Measurements from ENCODE around the gene HMOX2.

The HMOX2 gene, protein sequence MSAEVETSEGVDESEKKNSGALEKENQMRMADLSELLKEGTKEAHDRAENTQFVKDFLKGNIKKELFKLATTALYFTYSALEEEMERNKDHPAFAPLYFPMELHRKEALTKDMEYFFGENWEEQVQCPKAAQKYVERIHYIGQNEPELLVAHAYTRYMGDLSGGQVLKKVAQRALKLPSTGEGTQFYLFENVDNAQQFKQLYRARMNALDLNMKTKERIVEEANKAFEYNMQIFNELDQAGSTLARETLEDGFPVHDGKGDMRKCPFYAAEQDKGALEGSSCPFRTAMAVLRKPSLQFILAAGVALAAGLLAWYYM

DNA sequence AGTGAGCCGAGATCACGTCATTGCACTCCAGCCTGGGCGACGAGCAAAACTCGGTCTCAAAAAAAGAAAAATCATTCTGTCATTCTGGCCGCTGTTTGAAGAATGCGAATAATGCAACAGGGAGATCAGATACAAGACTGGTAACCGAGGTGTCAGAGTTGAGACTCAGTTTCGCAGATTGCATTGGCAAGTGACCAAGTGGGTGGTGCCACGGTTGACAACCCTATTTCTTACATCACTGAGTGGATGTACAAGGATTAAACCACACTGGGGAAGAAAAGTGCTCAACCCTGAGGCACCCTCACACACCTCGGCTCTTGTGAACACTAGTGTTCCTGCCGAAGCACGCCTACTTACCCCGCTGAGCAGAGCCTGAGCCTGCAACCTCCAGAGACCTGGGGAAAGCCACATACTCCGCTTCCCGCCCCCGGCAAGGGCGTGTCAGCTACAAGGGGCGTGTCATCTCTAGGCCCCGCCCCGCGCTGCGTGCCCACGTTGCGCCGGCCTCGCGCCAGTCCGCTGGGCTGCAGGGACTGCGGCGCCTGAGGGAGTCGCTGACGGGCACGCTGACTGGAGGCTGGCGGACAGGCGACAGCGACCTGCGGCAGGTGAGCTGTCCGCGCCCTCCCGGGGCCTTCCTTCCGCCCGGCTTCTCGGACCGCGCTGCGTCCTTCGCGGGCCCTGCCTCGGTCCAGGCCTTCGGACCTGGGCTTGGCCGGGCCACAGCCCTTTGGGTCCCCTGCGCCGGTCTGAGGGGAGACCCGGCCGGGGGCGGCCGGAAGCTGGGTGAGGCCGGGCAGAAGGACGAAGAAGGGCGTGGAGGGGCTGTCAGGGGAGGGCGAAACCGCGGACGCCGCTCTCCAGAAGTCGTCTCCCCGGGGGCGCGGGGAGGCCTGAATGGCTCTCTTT, at the start of gene HMOX2:
Gene HMOX2 (plus strand): TSS at position 519 of the 909 bp plus-strand sequence. CDS start 29,127 bp downstream, outside the sequence.
- peak; percentile 67 for DNase-seq (ENCODE audit: low read depth, low spot score)
- H3K27ac ChIP-seq: peak within 1 kb of the TSS; percentile 92

DNA sequence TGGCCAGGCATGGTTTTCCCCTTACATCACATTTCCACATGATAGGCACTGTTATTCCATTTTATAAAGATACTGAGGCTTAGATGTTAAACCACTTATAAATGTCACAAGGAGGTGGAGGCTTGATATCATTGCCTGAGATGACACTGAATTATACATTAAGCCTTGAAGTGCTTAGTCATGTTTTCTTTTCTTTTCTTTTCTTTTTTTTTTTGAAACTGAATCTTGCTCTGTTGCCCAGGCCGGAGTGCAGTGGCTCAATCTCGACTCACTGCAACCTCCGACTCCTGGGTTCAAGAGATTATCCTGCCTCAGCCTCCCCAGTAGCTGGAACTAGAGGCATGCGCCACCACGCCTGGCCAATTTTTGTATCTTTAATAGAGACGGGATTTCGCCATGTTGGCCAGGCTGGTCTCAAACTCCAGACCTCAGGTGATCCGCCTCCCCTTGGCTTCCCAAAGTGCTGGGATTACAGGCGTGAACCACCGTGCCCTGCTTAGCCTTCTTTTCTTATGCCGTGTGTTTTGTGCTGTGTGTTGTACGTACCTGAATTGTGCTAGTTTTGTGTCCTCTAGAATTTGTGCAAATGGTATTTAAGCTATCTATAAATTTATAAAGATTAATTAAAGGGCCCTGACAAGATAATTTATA, 49.4 kb upstream of the HMOX2 start:
- DNase-seq (ENCODE audit: low read depth, low spot score): no peak
- peak overlapping the region; percentile 91 for H3K27ac ChIP-seq

DNA sequence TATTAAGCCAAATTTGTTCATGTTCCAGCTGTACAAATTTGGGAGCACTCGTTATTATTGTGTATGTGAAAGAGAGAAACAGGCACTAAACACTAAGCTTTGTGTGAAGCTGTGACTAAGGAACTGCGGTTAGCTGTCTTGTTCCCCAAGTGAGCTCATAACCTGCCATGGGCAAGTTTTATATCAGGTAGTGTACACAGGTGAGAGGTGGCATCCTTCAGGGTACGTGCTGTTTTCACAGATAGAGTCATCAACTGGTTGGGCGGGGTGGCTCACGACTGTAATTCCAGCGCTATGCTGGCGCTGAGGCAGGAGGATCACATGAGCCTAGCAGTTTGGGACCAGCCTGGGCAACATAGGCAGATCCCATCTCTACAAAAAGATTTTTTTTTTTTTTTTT, 47.7 kb upstream of the HMOX2 start:
- peak; percentile 50 for DNase-seq (ENCODE audit: low read depth, low spot score)

DNA sequence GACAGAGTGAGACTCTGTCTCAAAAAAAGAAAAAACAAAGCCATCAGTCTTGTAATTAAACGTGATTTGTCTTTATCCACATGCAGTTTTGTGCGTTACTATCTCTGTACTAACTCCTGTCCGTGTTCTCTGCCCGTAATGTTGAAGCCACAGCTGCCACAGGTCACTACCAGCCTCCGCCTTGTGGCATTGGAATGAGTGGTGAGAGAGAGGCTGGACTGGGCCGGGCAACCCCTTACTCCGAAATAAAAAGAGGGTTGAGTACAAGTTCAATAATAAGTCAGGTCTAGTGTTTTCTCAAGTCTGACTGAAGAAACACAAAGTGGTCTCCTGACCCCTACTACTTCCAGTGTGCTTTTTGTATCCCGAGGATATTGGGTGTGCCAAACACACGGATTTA, 45.2 kb upstream of the HMOX2 start:
- no peak overlapping the region for H3K27ac ChIP-seq
- DNase-seq (ENCODE audit: low read depth, low spot score): no peak

More for the DNA sequence above, 47.7 kb upstream of the HMOX2 start:
- H3K27ac ChIP-seq: peak overlapping the region; percentile 43

DNA sequence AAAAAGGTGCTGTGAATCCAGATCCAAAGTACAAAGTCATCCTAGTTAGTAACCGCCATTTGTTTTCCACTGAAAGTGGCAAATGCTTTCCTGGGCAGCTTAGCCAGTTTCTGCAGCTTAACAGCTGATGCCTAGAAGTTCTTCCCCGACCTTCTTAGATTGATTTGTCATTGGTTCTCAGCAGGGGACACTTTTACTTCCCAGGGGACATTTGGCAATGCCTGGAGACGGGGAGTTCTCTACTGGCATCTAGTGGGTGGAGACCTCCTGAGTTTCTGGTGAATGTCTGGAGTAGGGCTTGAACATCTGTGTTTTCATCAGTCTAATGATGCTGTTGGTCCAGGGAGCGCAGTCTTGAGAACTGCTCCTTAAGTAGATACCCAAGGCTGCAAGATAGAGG, 43.0 kb upstream of the HMOX2 start:
- no peak overlapping the region for H3K27ac ChIP-seq
- DNase-seq (ENCODE audit: low read depth, low spot score): no peak

DNA sequence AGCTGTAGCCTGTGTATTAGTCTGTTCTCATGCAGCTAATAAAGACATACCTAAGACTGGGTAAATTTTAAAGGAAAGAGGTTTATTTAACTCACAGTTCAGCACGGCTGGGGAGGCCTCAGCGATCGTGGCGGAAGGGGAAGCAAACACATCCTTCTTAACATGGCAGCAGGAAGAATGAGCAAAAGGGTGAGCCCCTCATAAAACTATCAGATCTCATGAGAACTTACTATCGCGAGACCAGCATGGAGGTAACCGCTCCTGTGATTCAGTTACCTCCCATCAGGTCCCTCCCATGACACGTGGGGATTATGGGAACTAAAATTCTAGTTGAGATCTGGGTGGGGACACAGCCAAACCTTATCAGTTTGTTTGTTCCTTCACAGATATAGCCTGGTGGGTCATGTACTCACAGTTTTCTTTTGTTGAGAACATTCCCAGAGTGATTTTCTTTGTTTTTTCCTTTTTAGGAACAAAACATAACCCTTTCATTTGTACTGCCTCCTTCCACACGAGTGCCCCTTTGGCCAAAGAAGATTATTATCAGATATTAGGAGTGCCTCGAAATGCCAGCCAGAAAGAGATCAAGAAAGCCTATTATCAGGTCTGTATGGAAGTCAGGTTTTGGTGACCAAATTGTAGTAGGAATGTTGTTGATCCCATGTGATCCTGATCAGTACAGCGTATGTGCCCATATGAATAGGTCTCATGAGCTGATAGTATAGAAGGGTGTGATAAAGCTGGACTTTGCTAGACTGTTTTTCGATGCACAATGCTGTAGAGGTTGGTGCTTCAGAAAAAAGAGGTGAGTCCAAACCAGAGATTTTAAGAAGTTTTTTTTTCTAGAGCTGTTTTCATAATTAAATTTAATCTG, 42.0 kb upstream of the HMOX2 start:
- no peak for DNase-seq (ENCODE audit: low read depth, low spot score)
- no peak overlapping the region for H3K27ac ChIP-seq

DNA sequence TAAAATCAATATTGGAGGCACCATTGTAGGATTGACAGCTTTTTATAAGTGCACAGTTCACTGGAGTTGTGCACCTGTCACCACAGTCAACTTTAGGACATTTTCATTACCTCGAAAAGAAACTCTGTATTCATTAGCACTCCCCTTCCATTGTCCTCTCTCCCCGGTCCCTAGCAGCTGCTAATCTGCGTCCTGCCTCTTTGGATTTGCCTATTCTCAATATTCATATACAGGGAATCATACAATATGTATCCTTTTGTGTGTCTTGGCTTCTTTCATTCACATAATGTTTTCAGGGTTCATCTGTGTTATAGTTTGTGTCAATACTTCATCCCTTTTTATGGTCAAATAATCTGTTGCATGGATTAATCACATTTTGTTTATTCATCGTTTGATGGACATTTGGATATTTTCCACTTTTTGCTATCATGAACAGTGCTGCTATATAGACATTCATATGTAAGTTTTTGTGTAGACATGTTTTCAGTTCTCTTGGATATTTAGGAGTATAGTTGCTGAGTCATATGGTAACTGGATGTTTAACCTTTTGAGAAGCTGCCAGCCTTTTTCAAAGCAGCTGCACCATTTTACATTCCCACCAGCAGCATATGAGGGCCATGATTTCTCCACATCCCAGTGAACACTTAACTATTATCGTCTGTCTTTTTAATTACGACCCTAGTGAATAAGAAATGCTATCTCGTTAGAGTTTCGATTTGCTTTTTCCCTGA, 40.7 kb upstream of the HMOX2 start:
- no peak for DNase-seq (ENCODE audit: low read depth, low spot score)
- no peak overlapping the region for H3K27ac ChIP-seq

DNA sequence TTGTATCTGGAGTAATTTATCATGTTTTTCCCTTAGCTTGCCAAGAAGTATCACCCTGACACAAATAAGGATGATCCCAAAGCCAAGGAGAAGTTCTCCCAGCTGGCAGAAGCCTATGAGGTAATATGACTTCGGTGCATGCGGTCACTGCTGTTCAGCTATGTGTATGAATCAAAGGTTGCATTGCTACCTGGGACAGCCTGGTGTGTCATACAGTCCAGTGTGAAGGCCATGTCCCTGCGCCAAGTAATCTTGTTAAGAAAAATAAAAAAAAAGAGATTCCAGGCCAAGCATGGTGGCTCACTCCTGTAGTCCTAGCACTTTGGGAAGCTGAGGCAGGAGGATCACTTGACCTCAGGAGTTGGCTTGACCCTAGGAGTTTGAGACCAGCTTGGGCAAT, 38.8 kb upstream of the HMOX2 start:
- H3K27ac ChIP-seq: no peak overlapping the region
- DNase-seq (ENCODE audit: low read depth, low spot score): no peak

DNA sequence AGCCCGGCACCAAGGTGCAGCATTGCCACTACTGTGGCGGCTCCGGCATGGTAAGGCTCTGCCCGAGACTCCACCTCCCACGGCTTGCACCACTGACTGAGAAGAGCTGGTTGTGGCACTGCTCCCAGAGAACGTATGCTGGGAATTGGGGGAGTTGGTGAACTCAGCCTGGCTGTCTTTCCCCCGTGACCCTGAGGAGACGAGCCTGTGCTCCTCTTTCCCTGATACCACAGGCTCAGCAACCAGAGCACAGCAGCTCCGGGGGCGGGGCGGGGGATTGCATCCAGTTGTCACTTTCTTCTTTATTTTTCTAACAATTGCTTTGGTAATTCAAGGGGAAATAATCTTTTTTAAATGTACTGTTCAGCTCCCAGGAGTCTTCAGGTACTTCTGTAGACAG, 33.8 kb upstream of the HMOX2 start:
- no peak for DNase-seq (ENCODE audit: low read depth, low spot score)
- no peak overlapping the region for H3K27ac ChIP-seq

DNA sequence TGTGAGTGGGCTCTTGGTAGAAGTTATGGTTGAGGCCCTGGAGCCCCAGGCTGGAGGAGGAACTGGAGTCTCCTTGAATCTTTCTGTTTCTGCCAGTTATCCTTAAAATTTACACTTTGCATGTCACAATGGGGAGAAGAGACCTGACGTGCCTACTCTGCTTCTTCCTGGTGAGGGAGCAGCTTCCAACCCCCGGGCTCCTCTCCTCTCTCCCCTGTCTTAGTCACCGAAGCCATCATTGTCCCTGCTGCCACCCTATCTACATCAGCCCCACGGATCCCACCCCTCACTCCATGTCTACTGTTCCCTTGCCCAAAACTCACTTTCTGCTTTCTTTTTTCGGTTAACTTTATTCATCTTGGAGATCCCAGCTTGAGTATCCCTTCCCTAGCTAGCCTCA, 32.9 kb upstream of the HMOX2 start:
- no peak for DNase-seq (ENCODE audit: low read depth, low spot score)
- no peak overlapping the region for H3K27ac ChIP-seq

DNA sequence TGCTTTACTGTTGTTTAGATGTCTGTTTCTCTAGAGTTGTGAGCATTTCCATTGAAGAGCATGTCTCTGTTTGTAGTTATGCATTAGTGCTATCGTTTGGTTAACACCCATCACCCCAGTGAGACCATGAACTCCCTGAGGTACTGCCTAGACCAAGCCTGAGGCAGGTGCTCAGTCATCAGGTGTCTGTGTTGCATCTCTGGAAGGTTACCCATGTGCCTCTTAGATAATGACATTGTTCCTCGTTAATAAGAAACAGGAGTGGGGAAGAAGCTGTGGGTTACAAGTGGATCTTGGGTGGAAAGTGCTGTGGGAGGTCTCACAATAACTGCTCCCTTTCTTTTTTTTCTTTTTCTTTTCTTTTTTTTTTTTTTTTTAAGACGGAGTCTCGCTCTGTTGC, 32.2 kb upstream of the HMOX2 start:
- DNase-seq (ENCODE audit: low read depth, low spot score): no peak
- H3K27ac ChIP-seq: no peak overlapping the region

DNA sequence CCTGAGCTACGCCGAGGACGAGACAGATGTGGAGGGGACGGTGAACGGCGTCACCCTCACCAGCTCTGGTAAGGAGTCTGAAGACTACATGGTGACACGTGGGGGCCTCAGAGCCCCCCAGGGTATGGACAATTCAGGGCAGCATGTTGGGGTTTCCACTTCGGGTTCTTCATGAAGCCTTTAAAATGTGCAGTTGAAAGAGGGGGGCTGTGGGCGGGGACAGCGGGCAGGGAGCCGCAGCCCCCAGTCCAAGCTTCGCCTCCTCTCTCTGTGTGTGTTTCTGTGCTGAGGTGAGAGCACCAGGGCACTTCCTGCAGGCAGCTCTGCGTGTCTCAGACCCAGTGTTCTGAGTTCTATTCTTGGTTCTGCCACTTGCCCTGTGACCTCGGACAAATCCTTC, 25.8 kb upstream of the HMOX2 start:
- no peak overlapping the region for H3K27ac ChIP-seq
- no peak for DNase-seq (ENCODE audit: low read depth, low spot score)

DNA sequence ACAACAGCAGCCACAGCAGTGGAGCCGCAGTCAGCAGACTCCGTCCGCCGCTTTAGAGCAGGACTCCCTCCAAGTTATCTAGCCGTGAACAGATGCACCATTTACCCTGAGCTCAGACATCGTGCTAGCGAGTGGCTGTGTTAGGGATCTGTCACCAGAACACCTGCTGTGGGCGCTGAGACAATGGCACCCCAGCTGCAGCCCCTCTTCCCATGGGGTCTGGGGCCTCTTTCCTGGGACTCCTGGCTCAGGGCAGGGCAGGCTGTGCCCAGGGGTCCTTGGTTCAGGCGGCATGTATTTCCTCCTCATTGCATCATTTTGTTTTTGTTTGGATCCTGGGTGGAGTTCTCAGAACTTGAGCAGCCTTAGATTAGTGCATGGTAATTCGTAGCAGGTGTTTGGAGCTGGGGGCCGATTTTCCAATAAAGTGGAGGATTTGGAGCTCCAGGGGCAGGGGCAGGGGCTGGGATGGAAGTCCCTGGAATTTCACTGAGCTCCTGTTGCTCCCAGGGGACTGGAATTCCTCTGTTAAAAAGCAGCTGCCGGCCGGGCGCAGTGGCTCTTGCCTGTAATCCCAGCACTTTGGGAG, 25.2 kb upstream of the HMOX2 start:
- DNase-seq (ENCODE audit: low read depth, low spot score): no peak
- H3K27ac ChIP-seq: no peak overlapping the region

DNA sequence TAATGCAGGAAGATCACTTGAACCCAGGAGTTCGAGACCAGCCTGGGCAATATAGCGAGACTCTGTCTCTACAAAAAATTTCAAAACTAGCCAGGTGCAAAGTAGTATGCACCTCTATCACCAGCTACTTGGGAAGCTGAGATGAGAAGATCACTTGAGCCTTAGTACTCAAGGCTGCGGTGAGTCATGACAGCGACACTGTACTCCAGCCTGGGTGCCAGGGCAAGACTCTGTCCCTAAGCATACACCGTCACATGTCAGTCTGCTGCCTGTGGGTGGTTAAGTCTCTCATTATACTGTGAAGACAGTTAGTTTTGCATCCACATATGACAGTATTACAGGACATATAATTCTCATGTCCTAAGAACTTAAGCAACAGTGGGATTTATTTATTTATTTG, 23.5 kb upstream of the HMOX2 start:
- no peak overlapping the region for H3K27ac ChIP-seq
- DNase-seq (ENCODE audit: low read depth, low spot score): no peak

DNA sequence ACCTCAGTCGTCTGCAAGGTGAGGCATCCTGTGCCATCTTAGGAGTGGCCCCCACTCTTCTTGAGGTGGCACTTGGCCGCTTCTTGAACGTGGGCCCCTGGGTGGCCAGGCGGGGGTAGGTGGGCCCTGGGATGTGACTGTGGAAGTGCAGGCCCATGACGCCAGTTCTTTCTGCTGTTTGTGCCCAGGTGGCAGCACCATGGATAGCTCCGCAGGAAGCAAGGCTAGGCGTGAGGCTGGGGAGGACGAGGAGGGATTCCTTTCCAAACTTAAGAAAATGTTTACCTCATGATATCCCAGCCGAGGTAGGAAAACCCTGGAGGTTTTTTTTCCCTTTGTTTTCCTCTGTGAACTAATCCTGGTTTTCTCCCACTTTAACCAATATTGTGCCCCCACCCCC, 21.6 kb upstream of the HMOX2 start:
- H3K27ac ChIP-seq: no peak overlapping the region
- no peak for DNase-seq (ENCODE audit: low read depth, low spot score)

DNA sequence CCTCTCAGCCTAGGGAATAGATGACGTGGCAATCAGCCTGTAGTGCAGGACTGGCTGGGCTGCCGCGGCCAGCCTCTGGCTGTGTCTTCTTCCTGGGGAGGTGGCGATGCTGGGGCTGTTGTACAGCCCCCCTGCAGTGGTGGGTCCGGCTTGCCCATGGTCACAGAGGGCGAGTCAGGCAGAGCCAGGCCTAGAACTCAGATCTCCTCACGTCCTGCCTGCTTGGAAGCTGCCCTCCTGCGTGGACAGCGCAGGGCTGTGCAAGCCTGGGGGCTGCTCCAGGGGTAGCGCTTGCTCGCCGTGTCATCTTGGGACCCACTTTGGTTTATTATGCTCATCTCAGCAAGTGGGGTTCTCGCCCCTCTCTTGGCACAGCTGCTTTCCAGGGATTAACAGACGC, 21.1 kb upstream of the HMOX2 start:
- no peak for DNase-seq (ENCODE audit: low read depth, low spot score)

DNA sequence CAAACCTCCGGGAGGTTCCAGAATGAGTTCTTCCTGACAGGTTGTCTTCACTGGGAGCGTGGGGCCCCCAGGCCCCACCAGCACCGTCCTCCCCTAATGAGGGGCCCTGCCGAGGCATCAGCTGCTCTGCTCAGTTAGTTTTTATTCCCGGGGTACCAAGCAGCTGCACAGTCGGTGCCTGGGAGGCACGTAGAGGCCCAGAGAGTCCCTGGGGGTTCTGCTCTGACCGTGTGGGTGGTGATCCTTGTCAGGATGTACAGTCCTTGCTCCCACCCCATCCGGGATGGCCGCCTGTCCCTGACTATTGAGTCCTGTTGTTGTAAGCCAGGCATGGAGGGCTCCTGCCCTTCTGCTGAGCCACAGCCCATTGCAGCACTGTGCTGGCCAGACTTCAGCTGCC, 20.2 kb upstream of the HMOX2 start:
- no peak overlapping the region for H3K27ac ChIP-seq
- DNase-seq (ENCODE audit: low read depth, low spot score): no peak

More for the DNA sequence above, 21.1 kb upstream of the HMOX2 start:
- H3K27ac ChIP-seq: no peak overlapping the region

DNA sequence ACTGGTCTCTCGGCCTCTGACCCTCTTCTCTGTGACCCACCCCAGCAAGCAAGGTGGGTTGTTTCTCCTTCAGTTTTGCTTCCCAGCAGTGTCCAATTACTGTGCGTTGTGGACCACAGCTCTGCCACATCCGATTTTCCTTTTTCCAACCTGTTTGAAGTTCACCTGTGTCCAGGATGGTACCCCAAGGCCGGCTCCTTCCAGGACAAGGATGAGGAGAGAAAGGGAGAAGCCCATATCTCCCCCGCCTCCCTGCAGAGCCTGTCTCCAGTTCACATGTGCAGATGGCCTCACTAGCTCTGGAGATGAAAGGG, 15.3 kb upstream of the HMOX2 start:
- no peak for DNase-seq (ENCODE audit: low read depth, low spot score)
- H3K27ac ChIP-seq: no peak overlapping the region

All from epithelial cell of prostate (primary cell).